H9 (cell line): ENCODE data around the gene SCNN1G. TPM values are rescaled to one million over a fixed set of nuclear protein-coding genes. Genes with fewer than 3 reads are reported as not detected.

Source experiments
- DNase-seq: peaks from one replicate; pipeline ENCODE4 v3.0.0-alpha.2; 2017
- H2AFZ ChIP-seq: one replicate; pipeline ENCODE4 v1.6.1; 2013; ENCODE audit warnings: mild to moderate bottlenecking, low read length, control low read depth, moderate library complexity
- H2AK5ac ChIP-seq: 2 replicates; pipeline ENCODE4 v1.6.1; 2013; ENCODE audit warnings: low read length, control low read depth, mixed read lengths; ENCODE audit not compliant: insufficient read length
- H2BK120ac ChIP-seq: one replicate; pipeline ENCODE4 v1.6.1; 2013; ENCODE audit warnings: low read depth, mild to moderate bottlenecking, low read length, control low read depth, inconsistent platforms; ENCODE audit not compliant: poor library complexity, severe bottlenecking
- H2BK12ac ChIP-seq: 2 replicates; pipeline ENCODE4 v1.6.1; 2013; ENCODE audit warnings: low read length, control low read depth, mixed read lengths, low read depth; ENCODE audit not compliant: insufficient read length
- H2BK15ac ChIP-seq: 2 replicates; pipeline ENCODE4 v1.6.1; 2013; ENCODE audit warnings: low read depth, low read length, control low read depth
- H2BK20ac ChIP-seq: one replicate; pipeline ENCODE4 v1.6.1; 2013; ENCODE audit warnings: low read depth, mild to moderate bottlenecking, low read length, control low read depth, inconsistent platforms; ENCODE audit not compliant: poor library complexity, severe bottlenecking
- H2BK5ac ChIP-seq: 2 replicates; pipeline ENCODE4 v1.6.1; 2013; ENCODE audit warnings: low read length, control low read depth, mixed read lengths; ENCODE audit not compliant: insufficient read length
- H3K14ac ChIP-seq: 2 replicates; pipeline ENCODE4 v1.6.1; 2013; ENCODE audit warnings: low read length, control low read depth; ENCODE audit not compliant: insufficient read depth
- H3K18ac ChIP-seq: 2 replicates; pipeline ENCODE4 v1.6.1; 2013; ENCODE audit warnings: low read depth, mild to moderate bottlenecking, mixed read lengths, low read length, control low read depth; ENCODE audit not compliant: insufficient read length
- H3K23ac ChIP-seq: 2 replicates; pipeline ENCODE4 v1.6.1; 2013; ENCODE audit warnings: low read length, control low read depth, mixed read lengths, low read depth; ENCODE audit not compliant: insufficient read length
- H3K23me2 ChIP-seq: 2 replicates; pipeline ENCODE4 v1.6.1; 2013; ENCODE audit warnings: low read depth, mild to moderate bottlenecking, mixed read lengths, low read length, control low read depth; ENCODE audit not compliant: insufficient read length, poor library complexity, severe bottlenecking
- H3K27ac ChIP-seq: 2 replicates; pipeline ENCODE4 v1.5.1; 2013; ENCODE audit warnings: low read length, control low read depth, mixed read lengths, low read depth; ENCODE audit not compliant: insufficient read length
- H3K27me3 ChIP-seq: 2 replicates; pipeline ENCODE4 v1.6.1; 2013; ENCODE audit warnings: low read length, control low read depth, inconsistent platforms; ENCODE audit not compliant: insufficient read depth
- H3K4ac ChIP-seq: 2 replicates; pipeline ENCODE4 v1.6.1; 2013; ENCODE audit warnings: low read depth, mild to moderate bottlenecking, control low read depth, inconsistent platforms, low read length, moderate library complexity
- H3K4me1 ChIP-seq: 2 replicates; pipeline ENCODE4 v1.6.1; 2013; ENCODE audit warnings: low read length, control low read depth, inconsistent platforms; ENCODE audit not compliant: insufficient read depth
- H3K4me2 ChIP-seq: 2 replicates; pipeline ENCODE4 v1.6.1; 2013; ENCODE audit warnings: low read length, control low read depth, mixed read lengths; ENCODE audit not compliant: insufficient read length, insufficient read depth
- H3K56ac ChIP-seq: 2 replicates; pipeline ENCODE4 v1.6.1; 2013; ENCODE audit warnings: low read depth, mild to moderate bottlenecking, mixed read lengths, low read length, control low read depth; ENCODE audit not compliant: insufficient read length
- H3K79me1 ChIP-seq: 2 replicates; pipeline ENCODE4 v1.6.1; 2013; ENCODE audit warnings: low read depth, mild to moderate bottlenecking, moderate library complexity, low read length, control low read depth, inconsistent platforms; ENCODE audit not compliant: insufficient read depth, poor library complexity, severe bottlenecking
- H3K79me2 ChIP-seq: 2 replicates; pipeline ENCODE4 v1.6.1; 2013; ENCODE audit warnings: low read length, control low read depth, inconsistent platforms; ENCODE audit not compliant: insufficient read depth
- H3K9ac ChIP-seq: 2 replicates; pipeline ENCODE4 v1.6.1; 2013; ENCODE audit warnings: low read length, control low read depth, mixed read lengths; ENCODE audit not compliant: insufficient read length; ENCODE audit errors: extremely low read depth
- H3K9me3 ChIP-seq: one replicate; pipeline ENCODE4 v1.6.1; 2013; ENCODE audit warnings: low read depth, low read length, inconsistent platforms; ENCODE audit not compliant: control insufficient read depth
- H3T11ph ChIP-seq: one replicate; pipeline ENCODE4 v1.6.1; 2013; ENCODE audit warnings: mild to moderate bottlenecking, low read length, control low read depth, inconsistent platforms
- H4K20me1 ChIP-seq: one replicate; pipeline ENCODE4 v1.6.1; 2013; ENCODE audit not compliant: control insufficient read depth, insufficient read length, insufficient read depth
- H4K5ac ChIP-seq: 2 replicates; pipeline ENCODE4 v1.6.1; 2013; ENCODE audit warnings: low read depth, mild to moderate bottlenecking, mixed read lengths, low read length, control low read depth; ENCODE audit not compliant: insufficient read length
- H4K8ac ChIP-seq: replicated peaks from 2 replicates; pipeline ENCODE4 v1.6.1; 2013; ENCODE audit warnings: low read length, control low read depth, mixed read lengths, low read depth; ENCODE audit not compliant: insufficient read length
- H4K91ac ChIP-seq: 2 replicates; pipeline ENCODE4 v1.6.1; 2013; ENCODE audit warnings: low read depth, mild to moderate bottlenecking, moderate library complexity, mixed read lengths, low read length, control low read depth; ENCODE audit not compliant: insufficient read length
- H3K27ac Mint-ChIP-seq, 3 experiments: 2 replicates in 2 of 3; 3 replicates in 1 of 3; pipeline ENCODE4 v1.8.0; 2020 to 2021; ENCODE audit warnings: mixed read lengths in 3 of 3, mild to moderate bottlenecking in 1 of 3, moderate library complexity in 1 of 3
- H3K27me3 Mint-ChIP-seq: 2 replicates; pipeline ENCODE4 v1.8.0; 2021; ENCODE audit warnings: low read depth, mild to moderate bottlenecking, moderate library complexity, mixed read lengths
- H3K36me3 Mint-ChIP-seq, 3 experiments: 2 replicates in 2 of 3; 3 replicates in 1 of 3; pipeline ENCODE4 v1.8.0; 2020 to 2021; ENCODE audit warnings: low read depth in 3 of 3, mixed read lengths in 3 of 3; ENCODE audit not compliant: insufficient read depth in 1 of 3
- H3K4me1 Mint-ChIP-seq, 2 experiments: 2 replicates each; pipeline ENCODE4 v1.8.0; 2020; ENCODE audit warnings: mixed read lengths in 2 of 2
- H3K4me3 Mint-ChIP-seq, 2 experiments: 2 replicates in 1 of 2; 3 replicates in 1 of 2; pipeline ENCODE4 v1.8.0; 2020 to 2021; ENCODE audit warnings: mild to moderate bottlenecking in 2 of 2, mixed read lengths in 2 of 2, moderate library complexity in 1 of 2
- H3K9me3 Mint-ChIP-seq, 2 experiments: 2 replicates in 1 of 2; 3 replicates in 1 of 2; pipeline ENCODE4 v1.8.0; 2020; ENCODE audit warnings: mild to moderate bottlenecking in 2 of 2, mixed read lengths in 2 of 2, moderate library complexity in 1 of 2
- CTCF ChIP-seq: fragments of 200-600 bp; sonication (generic); conservative IDR thresholded peaks from 3 replicates; pipeline ENCODE4 v1.8.0; 2021; ENCODE audit warnings: antibody characterized with exemption, mild to moderate bottlenecking
- WGBS: extraction: QIAGEN DNeasy Blood & Tissue Kit; methylation state at CpG from one replicate; pipeline ENCODE4 v1.1.7; 2013; ENCODE audit warnings: missing lambda C conversion rate, low lambda C conversion rate, mixed read lengths; ENCODE audit not compliant: insufficient read length; ENCODE audit errors: extremely low coverage; 5-methylcytosine and 5-hydroxymethylcytosine counted together
- total RNA-seq: library from RNA; stranded (reverse); gene quantifications from 2 replicates; pipeline ENCODE4 v1.2.1, GENCODE V29; 2021

The SCNN1G gene
- total RNA-seq, 1 experiment from 2014 or later = 0.74 TPM

- no peak overlapping the region for H3K14ac ChIP-seq
- no peak overlapping the region for H3K4ac ChIP-seq
- H3K4me2 ChIP-seq = no peak overlapping the region
- no peak overlapping the region; the same call in 1 of the 2 replicates for H2BK15ac ChIP-seq
- Mint-ChIP-seq H3K9me3 (peaks cover 13 to 14% of the 10 kb centered on the region in 2 experiments), H3K27me3 (peaks cover 18% of the 10 kb centered on the region), H3K4me1 (peaks cover 6 to 9% of the 10 kb centered on the region in 2 experiments), H3K4me3 (no peak overlapping the region), H3K36me3 (peaks cover 3 to 12% (median 6%) of the 10 kb centered on the region in 3 experiments), H3K27ac (no peak overlapping the region)
- H2BK5ac ChIP-seq = no peak overlapping the region
- no peaks in the 10 kb centered on the region for H3K23me2 ChIP-seq
- no peaks in the 10 kb centered on the region for H3K79me2 ChIP-seq
- H2BK12ac ChIP-seq = no peak overlapping the region
- H2BK120ac ChIP-seq = no peak overlapping the region
- no peak overlapping the region for H4K8ac ChIP-seq
- no peak overlapping the region for H3K23ac ChIP-seq
- H4K5ac ChIP-seq = no peak overlapping the region
- no peaks in the 10 kb centered on the region for H3K79me1 ChIP-seq
- H3K9me3 ChIP-seq = no peaks in the 10 kb centered on the region
- no peak overlapping the region for H3T11ph ChIP-seq
- TF ChIP-seq CTCF = peak; percentile 65
- no peak overlapping the region for H3K9ac ChIP-seq
- H3K56ac ChIP-seq = no peak overlapping the region
- no peak overlapping the region for H3K27ac ChIP-seq
- H2BK20ac ChIP-seq = no peak overlapping the region
- DNase-seq = peak; percentile 42
- H3K27me3 ChIP-seq = no peaks in the 10 kb centered on the region
- no peaks in the 10 kb centered on the region for H3K4me1 ChIP-seq
- no peak overlapping the region for H4K91ac ChIP-seq
- no peaks in the 10 kb centered on the region for H4K20me1 ChIP-seq
- no CpG with 5 or more reads among the region's 7 CpGs for WGBS
- H2AFZ ChIP-seq = no peak overlapping the region
- H3K18ac ChIP-seq = no peak overlapping the region
- no peak overlapping the region for H2AK5ac ChIP-seq
Measured at GRCh38 chr16:23155445-23156049, 27.0 kb upstream of the SCNN1G start.
